ENCODE measurements around the gene ACP3.
"Not testable (repeated sequence)": the region's sequence is repeated elsewhere in the genome, so short reads cannot be mapped to it uniquely, and the experiment has no call there.

Gene ACP3

DNA sequence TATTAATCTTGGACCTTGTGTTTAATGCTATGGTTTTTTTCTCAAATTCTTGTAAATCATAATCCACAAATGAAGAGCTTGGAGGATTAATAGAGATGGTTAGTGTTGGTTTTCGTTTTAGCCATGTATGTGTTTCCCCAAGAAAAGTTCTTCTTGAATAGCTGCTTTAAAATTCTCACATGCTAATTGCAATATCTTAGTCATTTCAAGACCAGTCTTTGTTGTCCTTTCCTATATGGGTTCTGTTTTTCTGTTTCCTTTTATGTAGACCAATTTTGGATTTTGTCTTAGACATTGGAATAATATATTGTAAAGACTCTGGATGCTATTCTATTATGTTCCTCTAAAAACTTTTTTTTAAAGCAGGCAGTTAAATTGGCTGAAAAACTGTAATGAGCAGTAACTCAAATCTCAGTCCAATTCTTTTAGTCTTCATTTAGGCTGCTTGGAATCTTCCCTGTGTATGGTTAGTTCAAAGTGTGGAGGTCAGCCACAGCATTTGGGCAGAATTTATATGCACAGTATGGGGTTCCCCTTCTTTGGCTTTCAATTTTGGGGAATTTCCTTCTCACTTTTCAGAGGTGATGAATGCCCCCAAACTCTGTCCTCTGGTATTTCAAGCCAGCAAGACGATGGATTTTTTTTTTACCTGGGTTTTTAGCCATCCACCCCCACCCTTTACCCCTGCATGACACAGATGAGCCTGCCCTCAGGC is 61.0 kb downstream of the ACP3 start:
- DNase-seq (ENCODE audit: low read depth): no peak
- no peak overlapping the region for H3K4me3 ChIP-seq (ENCODE audit: low read depth, low read length)
- TF ChIP-seq, protein P1, sequence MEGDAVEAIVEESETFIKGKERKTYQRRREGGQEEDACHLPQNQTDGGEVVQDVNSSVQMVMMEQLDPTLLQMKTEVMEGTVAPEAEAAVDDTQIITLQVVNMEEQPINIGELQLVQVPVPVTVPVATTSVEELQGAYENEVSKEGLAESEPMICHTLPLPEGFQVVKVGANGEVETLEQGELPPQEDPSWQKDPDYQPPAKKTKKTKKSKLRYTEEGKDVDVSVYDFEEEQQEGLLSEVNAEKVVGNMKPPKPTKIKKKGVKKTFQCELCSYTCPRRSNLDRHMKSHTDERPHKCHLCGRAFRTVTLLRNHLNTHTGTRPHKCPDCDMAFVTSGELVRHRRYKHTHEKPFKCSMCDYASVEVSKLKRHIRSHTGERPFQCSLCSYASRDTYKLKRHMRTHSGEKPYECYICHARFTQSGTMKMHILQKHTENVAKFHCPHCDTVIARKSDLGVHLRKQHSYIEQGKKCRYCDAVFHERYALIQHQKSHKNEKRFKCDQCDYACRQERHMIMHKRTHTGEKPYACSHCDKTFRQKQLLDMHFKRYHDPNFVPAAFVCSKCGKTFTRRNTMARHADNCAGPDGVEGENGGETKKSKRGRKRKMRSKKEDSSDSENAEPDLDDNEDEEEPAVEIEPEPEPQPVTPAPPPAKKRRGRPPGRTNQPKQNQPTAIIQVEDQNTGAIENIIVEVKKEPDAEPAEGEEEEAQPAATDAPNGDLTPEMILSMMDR (conservative IDR thresholded peaks at IDR 0.05; ENCODE audit: low read depth, low read length): no peak

DNA sequence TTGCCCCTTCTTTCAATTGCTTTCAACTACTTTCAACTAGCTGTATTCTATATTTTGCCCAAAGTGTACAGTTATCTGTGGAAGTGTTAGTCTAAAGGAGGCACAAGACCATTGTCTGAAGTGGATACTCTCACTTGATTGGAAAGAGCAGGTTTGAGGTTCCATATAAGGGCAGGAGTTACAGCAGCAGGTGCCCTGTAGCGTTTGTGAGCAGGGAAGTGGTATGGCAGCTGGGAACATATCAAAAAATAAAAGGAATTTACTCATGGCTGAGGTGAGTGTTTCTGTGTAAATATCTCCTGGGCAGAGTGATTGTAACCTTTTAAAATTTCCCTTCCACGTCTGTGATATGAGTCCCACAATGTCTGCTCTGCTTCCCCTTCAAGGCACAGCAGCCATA is 61.6 kb downstream of the ACP3 start:
- DNase-seq (ENCODE audit: low read depth): no peak
- TF ChIP-seq, protein P1 (conservative IDR thresholded peaks at IDR 0.05; ENCODE audit: low read depth, low read length): no peak
- no peak overlapping the region for H3K4me3 ChIP-seq (ENCODE audit: low read depth, low read length)

DNA sequence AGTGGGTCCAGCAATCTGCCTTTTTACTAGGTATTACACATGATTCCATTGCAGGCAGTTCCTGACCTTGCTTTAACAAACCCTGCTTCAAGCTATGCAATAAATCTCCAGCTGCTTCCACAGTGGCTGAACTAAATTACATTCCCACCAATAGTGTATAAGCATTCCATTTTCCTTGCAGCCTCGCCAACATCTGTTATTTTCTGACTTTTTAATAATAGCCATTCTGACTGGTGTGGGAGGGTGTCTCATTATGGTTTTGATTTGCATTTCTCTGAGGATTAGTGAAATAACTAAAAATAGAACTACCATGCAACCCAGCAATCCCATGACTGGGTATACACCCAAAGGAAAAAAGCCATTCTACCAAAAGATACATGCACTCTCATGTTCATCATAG is 63.7 kb downstream of the ACP3 start:
- TF ChIP-seq, protein P1 (conservative IDR thresholded peaks at IDR 0.05; ENCODE audit: low read depth, low read length): no peak
- no peak overlapping the region for H3K4me3 ChIP-seq (ENCODE audit: low read depth, low read length)
- peak; percentile 8 for DNase-seq (ENCODE audit: low read depth)

DNA sequence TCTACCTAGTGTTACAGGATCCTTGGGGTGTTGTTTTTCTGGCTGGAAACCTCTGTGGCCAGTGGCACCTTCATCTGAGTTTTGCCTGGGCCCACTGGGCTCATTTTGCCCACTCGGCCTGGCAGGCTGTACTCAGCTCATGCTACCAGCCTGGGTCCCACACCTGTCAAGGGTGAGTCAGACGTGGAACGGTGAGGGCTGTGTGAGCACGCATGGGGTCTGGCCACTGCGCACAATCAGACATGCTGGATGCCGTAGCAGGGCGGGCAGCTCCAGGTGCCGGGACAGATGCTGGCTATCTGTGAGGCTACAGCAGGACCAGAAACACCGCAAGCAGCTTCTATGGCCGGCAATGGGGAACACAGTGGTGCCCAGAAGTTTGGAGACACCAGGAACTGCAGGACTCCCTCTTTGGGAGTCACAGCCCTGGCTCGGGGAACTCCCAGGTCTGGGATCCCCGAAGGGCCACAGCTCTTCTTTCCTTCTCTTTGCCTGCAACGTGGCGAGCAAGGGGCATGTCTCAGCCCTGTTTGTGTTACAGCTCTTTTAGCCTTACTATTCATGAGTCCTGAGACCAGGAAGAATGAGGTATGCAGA is 64.2 kb downstream of the ACP3 start:
- TF ChIP-seq, protein P1 (conservative IDR thresholded peaks at IDR 0.05; ENCODE audit: low read depth, low read length): no peak
- no peak for DNase-seq (ENCODE audit: low read depth)
- H3K4me3 ChIP-seq (ENCODE audit: low read depth, low read length): no peak overlapping the region

DNA sequence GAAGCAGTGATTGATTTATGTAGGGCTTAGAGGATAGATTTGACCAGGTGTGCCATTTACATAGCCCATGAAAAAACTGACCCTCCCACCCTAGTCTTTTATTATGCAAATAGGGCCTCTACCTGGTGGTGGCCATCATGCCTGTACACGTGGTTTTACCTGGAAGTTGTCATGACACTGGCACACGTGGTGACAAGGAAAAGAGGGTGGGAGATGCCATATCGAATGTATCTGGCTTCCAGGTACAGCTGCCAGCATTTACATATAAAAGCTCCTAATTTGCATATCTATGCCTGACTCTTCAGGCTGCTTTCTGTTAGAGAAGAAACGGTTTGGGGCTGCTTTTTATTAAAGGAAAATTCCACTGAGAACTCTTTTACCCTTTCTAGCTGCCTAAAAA is 65.1 kb downstream of the ACP3 start:
- DNase-seq (ENCODE audit: low read depth): no peak
- no peak overlapping the region for H3K4me3 ChIP-seq (ENCODE audit: low read depth, low read length)
- TF ChIP-seq, protein P1 (conservative IDR thresholded peaks at IDR 0.05; ENCODE audit: low read depth, low read length): no peak

DNA sequence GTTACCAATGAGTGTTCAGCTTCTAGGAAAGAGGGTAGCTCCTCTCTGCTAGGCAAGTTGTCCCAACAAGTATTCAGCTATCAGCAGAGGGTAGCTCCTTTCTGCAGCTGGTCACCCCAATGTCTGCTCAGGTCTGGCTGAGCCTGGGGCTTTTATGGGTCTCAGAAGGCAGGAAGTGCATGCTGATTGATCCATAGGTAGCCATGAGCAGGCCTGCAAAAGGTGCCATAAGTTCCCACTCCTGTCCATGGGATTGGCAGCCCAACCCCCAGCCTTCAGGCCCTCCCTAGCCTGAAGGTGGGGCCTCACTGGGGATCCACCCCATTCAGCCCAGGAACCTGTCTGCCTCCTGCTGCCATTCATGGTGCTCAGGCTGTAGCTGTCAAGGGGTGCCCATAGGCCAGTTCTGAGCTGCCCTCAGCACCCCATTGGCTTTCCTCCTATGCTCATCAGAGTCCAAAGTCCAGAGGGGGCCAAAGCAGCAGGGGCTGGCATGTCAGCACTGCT is 65.5 kb downstream of the ACP3 start:
- H3K4me3 ChIP-seq (ENCODE audit: low read depth, low read length): no peak overlapping the region
- TF ChIP-seq, protein P1 (conservative IDR thresholded peaks at IDR 0.05; ENCODE audit: low read depth, low read length): no peak
- no peak for DNase-seq (ENCODE audit: low read depth)

DNA sequence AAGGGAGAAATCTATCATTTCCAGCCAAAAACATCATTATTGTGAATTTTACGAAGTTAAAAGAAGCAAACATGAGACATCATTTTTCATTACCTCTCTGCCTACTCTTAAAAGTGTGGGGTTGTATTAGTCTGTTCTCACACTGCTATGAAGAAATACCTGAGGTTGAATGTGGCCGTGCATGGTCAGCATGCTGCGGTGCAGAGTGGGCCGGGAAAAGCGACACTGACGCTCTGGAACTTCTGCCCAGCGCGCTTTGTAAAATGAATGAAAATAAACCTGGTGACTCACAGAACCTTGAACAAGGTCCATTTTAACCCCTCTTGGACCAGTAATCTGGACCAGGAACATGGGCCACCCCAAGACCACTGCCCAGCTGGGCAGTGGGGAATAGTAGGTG is 69.1 kb downstream of the ACP3 start:
- TF ChIP-seq, protein P1 (conservative IDR thresholded peaks at IDR 0.05; ENCODE audit: low read depth, low read length): no peak
- H3K4me3 ChIP-seq (ENCODE audit: low read depth, low read length): no peak overlapping the region
- no peak for DNase-seq (ENCODE audit: low read depth)

DNA sequence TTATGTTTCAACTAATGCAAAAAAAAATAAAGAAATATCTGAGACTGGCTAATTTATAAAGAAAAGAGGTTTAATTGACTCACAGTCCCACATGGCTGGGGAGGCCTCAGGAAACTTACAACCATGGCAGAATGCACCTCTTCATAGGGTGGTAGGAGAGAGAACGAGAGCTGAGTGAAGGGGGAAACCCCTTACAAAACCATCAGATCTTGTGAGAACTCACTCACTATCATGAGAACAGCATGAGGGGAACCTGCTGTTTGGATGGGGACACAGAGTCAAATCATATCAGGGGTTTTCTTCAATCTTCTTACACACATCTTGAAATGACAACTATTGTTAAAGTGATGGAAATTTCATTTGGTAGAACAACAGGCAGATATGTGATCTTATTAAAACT is 75.5 kb downstream of the ACP3 start:
- not testable (repeated sequence) for H3K4me3 ChIP-seq (ENCODE audit: low read depth, low read length); DNase-seq (ENCODE audit: low read depth)

Measured in choroid plexus epithelial cell (primary cell).